ENCODE results near the gene STAT4.

Gene STAT4

GRCh38 chr2:190990132-190990531, 160.7 kb downstream of the STAT4 start:
- Histone ChIP-seq H3K79me2 (ENCODE audit: low read length) (no peaks in the 10 kb centered on the region), H3K9me2 (replicated peaks; ENCODE audit: insufficient read depth, low read length) (no peaks in the 10 kb centered on the region), H4K20me1 (ENCODE audit: insufficient read depth, low read length) (no peaks in the 10 kb centered on the region), H3K27ac (ENCODE audit: low read length) (no peak overlapping the region), H3K4me3 (ENCODE audit: low read length) (no peak overlapping the region), H3K9ac (ENCODE audit: low read length) (no peak overlapping the region), H2AFZ (ENCODE audit: low read length) (no peak overlapping the region), H3F3A (ENCODE audit: insufficient read depth, low read length) (no peaks in the 10 kb centered on the region), H3K36me3 (replicated peaks; ENCODE audit: insufficient read depth, low read length) (no peaks in the 10 kb centered on the region), H3K9me3 (replicated peaks; ENCODE audit: insufficient read depth, low read length) (no peaks in the 10 kb centered on the region), H3K4me1 (ENCODE audit: low read length) (no peaks in the 10 kb centered on the region), H3K27me3 (replicated peaks; ENCODE audit: insufficient read depth, low read length) (no peaks in the 10 kb centered on the region), H3K4me2 (ENCODE audit: low read depth, low read length) (no peak overlapping the region)
- no peak for TF ChIP-seq CTCF (IDR thresholded peaks at IDR 0.05; ENCODE audit: low read length)
- TF ChIP-seq EZH2 (optimal IDR thresholded peaks at IDR 0.05; ENCODE audit: low read depth, low read length): no peak
- no peak for TF ChIP-seq EZH2phosphoT487 (IDR thresholded peaks at IDR 0.05; ENCODE audit: low read length)
- DNase-seq: no peak

GRCh38 chr2:190988910-190989309, 161.9 kb downstream of the STAT4 start:
- no peak for DNase-seq

GRCh38 chr2:190987938-190988337, 162.9 kb downstream of the STAT4 start:
- Histone ChIP-seq H3K9me3 (replicated peaks; ENCODE audit: insufficient read depth, low read length) (no peaks in the 10 kb centered on the region), H3K4me1 (ENCODE audit: low read length) (no peaks in the 10 kb centered on the region), H3K4me3 (ENCODE audit: low read length) (no peak overlapping the region), H3K9me2 (replicated peaks; ENCODE audit: insufficient read depth, low read length) (no peaks in the 10 kb centered on the region), H3K27ac (ENCODE audit: low read length) (no peak overlapping the region), H3K9ac (ENCODE audit: low read length) (no peak overlapping the region), H3F3A (ENCODE audit: insufficient read depth, low read length) (no peaks in the 10 kb centered on the region), H3K4me2 (ENCODE audit: low read depth, low read length) (no peak overlapping the region), H3K36me3 (replicated peaks; ENCODE audit: insufficient read depth, low read length) (peaks cover 4% of the 10 kb centered on the region; the same call in 1 of the 2 replicates), H3K79me2 (ENCODE audit: low read length) (no peaks in the 10 kb centered on the region), H4K20me1 (ENCODE audit: insufficient read depth, low read length) (no peaks in the 10 kb centered on the region), H2AFZ (ENCODE audit: low read length) (no peak overlapping the region), H3K27me3 (replicated peaks; ENCODE audit: insufficient read depth, low read length) (no peaks in the 10 kb centered on the region)
- no peak for DNase-seq
- TF ChIP-seq EZH2phosphoT487 (IDR thresholded peaks at IDR 0.05; ENCODE audit: low read length) (no peak), CTCF (IDR thresholded peaks at IDR 0.05; ENCODE audit: low read length) (no peak), EZH2 (optimal IDR thresholded peaks at IDR 0.05; ENCODE audit: low read depth, low read length) (no peak)

More at GRCh38 chr2:190988910-190989309, 161.9 kb downstream of the STAT4 start:
- no peak overlapping the region for H3K4me2 ChIP-seq (ENCODE audit: low read depth, low read length)
- no peak overlapping the region for H3K27ac ChIP-seq (ENCODE audit: low read length)
- H3K9me2 ChIP-seq (replicated peaks; ENCODE audit: insufficient read depth, low read length): no peaks in the 10 kb centered on the region
- no peaks in the 10 kb centered on the region for H3K27me3 ChIP-seq (replicated peaks; ENCODE audit: insufficient read depth, low read length)
- H3K79me2 ChIP-seq (ENCODE audit: low read length): no peaks in the 10 kb centered on the region
- no peak overlapping the region for H3K4me3 ChIP-seq (ENCODE audit: low read length)
- H3K9me3 ChIP-seq (replicated peaks; ENCODE audit: insufficient read depth, low read length): no peaks in the 10 kb centered on the region
- H4K20me1 ChIP-seq (ENCODE audit: insufficient read depth, low read length): no peaks in the 10 kb centered on the region
- H3K4me1 ChIP-seq (ENCODE audit: low read length): no peaks in the 10 kb centered on the region
- no peak for TF ChIP-seq EZH2 (optimal IDR thresholded peaks at IDR 0.05; ENCODE audit: low read depth, low read length)
- 0 out of 2 replicates have a peak, but pooled peaks cover 4% of the 10 kb centered on the region for H3K36me3 ChIP-seq (replicated peaks; ENCODE audit: insufficient read depth, low read length)
- H3F3A ChIP-seq (ENCODE audit: insufficient read depth, low read length): no peaks in the 10 kb centered on the region
- H3K9ac ChIP-seq (ENCODE audit: low read length): no peak overlapping the region
- no peak overlapping the region for H2AFZ ChIP-seq (ENCODE audit: low read length)

- no peak for DNase-seq
- H3K79me2 ChIP-seq (ENCODE audit: low read length): no peaks in the 10 kb centered on the region
- H3K9me2 ChIP-seq (replicated peaks; ENCODE audit: insufficient read depth, low read length): no peaks in the 10 kb centered on the region
- no peak overlapping the region for H3K27ac ChIP-seq (ENCODE audit: low read length)
- H3K9me3 ChIP-seq (replicated peaks; ENCODE audit: insufficient read depth, low read length): no peaks in the 10 kb centered on the region
- no peak overlapping the region for H3K9ac ChIP-seq (ENCODE audit: low read length)
- H3K36me3 ChIP-seq (replicated peaks; ENCODE audit: insufficient read depth, low read length): peaks cover 4% of the 10 kb centered on the region; the same call in 1 of the 2 replicates
- no peak for TF ChIP-seq CTCF (IDR thresholded peaks at IDR 0.05; ENCODE audit: low read length)
- TF ChIP-seq EZH2 (optimal IDR thresholded peaks at IDR 0.05; ENCODE audit: low read depth, low read length): no peak
- no peak for TF ChIP-seq EZH2phosphoT487 (IDR thresholded peaks at IDR 0.05; ENCODE audit: low read length)
- H3K4me3 ChIP-seq (ENCODE audit: low read length): no peak overlapping the region
- H3K4me1 ChIP-seq (ENCODE audit: low read length): no peaks in the 10 kb centered on the region
- no peaks in the 10 kb centered on the region for H3F3A ChIP-seq (ENCODE audit: insufficient read depth, low read length)
- H3K4me2 ChIP-seq (ENCODE audit: low read depth, low read length): no peak overlapping the region
- H2AFZ ChIP-seq (ENCODE audit: low read length): no peak overlapping the region
- no peaks in the 10 kb centered on the region for H4K20me1 ChIP-seq (ENCODE audit: insufficient read depth, low read length)
- no peaks in the 10 kb centered on the region for H3K27me3 ChIP-seq (replicated peaks; ENCODE audit: insufficient read depth, low read length)
Observed at GRCh38 chr2:190987116-190987515, 163.7 kb downstream of the STAT4 start.

All from MM.1S (cell line).